H1 (cell line): ENCODE results near the gene SLC66A2.

Experiments used
- CTCF ChIP-seq, 3 experiments: IDR thresholded peaks; 1 replicate in 2 of 3; 2 replicates in 1 of 3; pipeline versions ENCODE4 v1.5.1 to v1.6.1; 2011; ENCODE audit warnings: low read length in 3 of 3, mild to moderate bottlenecking in 3 of 3, inconsistent platforms in 2 of 3, low read depth in 1 of 3, moderate library complexity in 1 of 3; ENCODE audit not compliant: insufficient read depth in 1 of 3; ENCODE audit errors: control extremely low read depth in 1 of 3
- MAFK ChIP-seq: IDR thresholded peaks from 2 replicates; pipeline ENCODE4 v1.6.1; 2012; ENCODE audit warnings: low read depth, mild to moderate bottlenecking, improper control_type of control experiment, low read length

- TF ChIP-seq CTCF (IDR thresholded peaks at IDR 0.05; ENCODE audit: control extremely low read depth in 1 of 3, insufficient read depth in 1 of 3, low read depth in 1 of 3, low read length in 3 of 3) (no peak), MAFK (no peak)
Observed at GRCh38 chr18:79983793-79984192, 32.3 kb upstream of the SLC66A2 start.
